H9 (cell line): ENCODE data around the gene CASP8AP2. TPM values are rescaled to one million over a fixed set of nuclear protein-coding genes. Genes with fewer than 3 reads are reported as not detected.

Experiments
- DNase-seq: peaks from one replicate; pipeline ENCODE4 v3.0.0-alpha.2; 2017
- H2AFZ ChIP-seq: one replicate; pipeline ENCODE4 v1.6.1; 2013; ENCODE audit warnings: mild to moderate bottlenecking, low read length, control low read depth, moderate library complexity
- H2AK5ac ChIP-seq: 2 replicates; pipeline ENCODE4 v1.6.1; 2013; ENCODE audit warnings: low read length, control low read depth, mixed read lengths; ENCODE audit not compliant: insufficient read length
- H2BK120ac ChIP-seq: one replicate; pipeline ENCODE4 v1.6.1; 2013; ENCODE audit warnings: low read depth, mild to moderate bottlenecking, low read length, control low read depth, inconsistent platforms; ENCODE audit not compliant: poor library complexity, severe bottlenecking
- H2BK12ac ChIP-seq: 2 replicates; pipeline ENCODE4 v1.6.1; 2013; ENCODE audit warnings: low read length, control low read depth, mixed read lengths, low read depth; ENCODE audit not compliant: insufficient read length
- H2BK15ac ChIP-seq: 2 replicates; pipeline ENCODE4 v1.6.1; 2013; ENCODE audit warnings: low read depth, low read length, control low read depth
- H2BK20ac ChIP-seq: one replicate; pipeline ENCODE4 v1.6.1; 2013; ENCODE audit warnings: low read depth, mild to moderate bottlenecking, low read length, control low read depth, inconsistent platforms; ENCODE audit not compliant: poor library complexity, severe bottlenecking
- H2BK5ac ChIP-seq: 2 replicates; pipeline ENCODE4 v1.6.1; 2013; ENCODE audit warnings: low read length, control low read depth, mixed read lengths; ENCODE audit not compliant: insufficient read length
- H3K14ac ChIP-seq: 2 replicates; pipeline ENCODE4 v1.6.1; 2013; ENCODE audit warnings: low read length, control low read depth; ENCODE audit not compliant: insufficient read depth
- H3K18ac ChIP-seq: 2 replicates; pipeline ENCODE4 v1.6.1; 2013; ENCODE audit warnings: low read depth, mild to moderate bottlenecking, mixed read lengths, low read length, control low read depth; ENCODE audit not compliant: insufficient read length
- H3K23ac ChIP-seq: 2 replicates; pipeline ENCODE4 v1.6.1; 2013; ENCODE audit warnings: low read length, control low read depth, mixed read lengths, low read depth; ENCODE audit not compliant: insufficient read length
- H3K23me2 ChIP-seq: 2 replicates; pipeline ENCODE4 v1.6.1; 2013; ENCODE audit warnings: low read depth, mild to moderate bottlenecking, mixed read lengths, low read length, control low read depth; ENCODE audit not compliant: insufficient read length, poor library complexity, severe bottlenecking
- H3K27ac ChIP-seq: 2 replicates; pipeline ENCODE4 v1.5.1; 2013; ENCODE audit warnings: low read length, control low read depth, mixed read lengths, low read depth; ENCODE audit not compliant: insufficient read length
- H3K27me3 ChIP-seq: 2 replicates; pipeline ENCODE4 v1.6.1; 2013; ENCODE audit warnings: low read length, control low read depth, inconsistent platforms; ENCODE audit not compliant: insufficient read depth
- H3K4ac ChIP-seq: 2 replicates; pipeline ENCODE4 v1.6.1; 2013; ENCODE audit warnings: low read depth, mild to moderate bottlenecking, control low read depth, inconsistent platforms, low read length, moderate library complexity
- H3K4me1 ChIP-seq: 2 replicates; pipeline ENCODE4 v1.6.1; 2013; ENCODE audit warnings: low read length, control low read depth, inconsistent platforms; ENCODE audit not compliant: insufficient read depth
- H3K4me2 ChIP-seq: 2 replicates; pipeline ENCODE4 v1.6.1; 2013; ENCODE audit warnings: low read length, control low read depth, mixed read lengths; ENCODE audit not compliant: insufficient read length, insufficient read depth
- H3K56ac ChIP-seq: 2 replicates; pipeline ENCODE4 v1.6.1; 2013; ENCODE audit warnings: low read depth, mild to moderate bottlenecking, mixed read lengths, low read length, control low read depth; ENCODE audit not compliant: insufficient read length
- H3K79me1 ChIP-seq: 2 replicates; pipeline ENCODE4 v1.6.1; 2013; ENCODE audit warnings: low read depth, mild to moderate bottlenecking, moderate library complexity, low read length, control low read depth, inconsistent platforms; ENCODE audit not compliant: insufficient read depth, poor library complexity, severe bottlenecking
- H3K79me2 ChIP-seq: 2 replicates; pipeline ENCODE4 v1.6.1; 2013; ENCODE audit warnings: low read length, control low read depth, inconsistent platforms; ENCODE audit not compliant: insufficient read depth
- H3K9ac ChIP-seq: 2 replicates; pipeline ENCODE4 v1.6.1; 2013; ENCODE audit warnings: low read length, control low read depth, mixed read lengths; ENCODE audit not compliant: insufficient read length; ENCODE audit errors: extremely low read depth
- H3K9me3 ChIP-seq: one replicate; pipeline ENCODE4 v1.6.1; 2013; ENCODE audit warnings: low read depth, low read length, inconsistent platforms; ENCODE audit not compliant: control insufficient read depth
- H3T11ph ChIP-seq: one replicate; pipeline ENCODE4 v1.6.1; 2013; ENCODE audit warnings: mild to moderate bottlenecking, low read length, control low read depth, inconsistent platforms
- H4K20me1 ChIP-seq: one replicate; pipeline ENCODE4 v1.6.1; 2013; ENCODE audit not compliant: control insufficient read depth, insufficient read length, insufficient read depth
- H4K5ac ChIP-seq: 2 replicates; pipeline ENCODE4 v1.6.1; 2013; ENCODE audit warnings: low read depth, mild to moderate bottlenecking, mixed read lengths, low read length, control low read depth; ENCODE audit not compliant: insufficient read length
- H4K8ac ChIP-seq: replicated peaks from 2 replicates; pipeline ENCODE4 v1.6.1; 2013; ENCODE audit warnings: low read length, control low read depth, mixed read lengths, low read depth; ENCODE audit not compliant: insufficient read length
- H4K91ac ChIP-seq: 2 replicates; pipeline ENCODE4 v1.6.1; 2013; ENCODE audit warnings: low read depth, mild to moderate bottlenecking, moderate library complexity, mixed read lengths, low read length, control low read depth; ENCODE audit not compliant: insufficient read length
- H3K27ac Mint-ChIP-seq, 3 experiments: 2 replicates in 2 of 3; 3 replicates in 1 of 3; pipeline ENCODE4 v1.8.0; 2020 to 2021; ENCODE audit warnings: mixed read lengths in 3 of 3, mild to moderate bottlenecking in 1 of 3, moderate library complexity in 1 of 3
- H3K27me3 Mint-ChIP-seq: 2 replicates; pipeline ENCODE4 v1.8.0; 2021; ENCODE audit warnings: low read depth, mild to moderate bottlenecking, moderate library complexity, mixed read lengths
- H3K36me3 Mint-ChIP-seq, 3 experiments: 2 replicates in 2 of 3; 3 replicates in 1 of 3; pipeline ENCODE4 v1.8.0; 2020 to 2021; ENCODE audit warnings: low read depth in 3 of 3, mixed read lengths in 3 of 3; ENCODE audit not compliant: insufficient read depth in 1 of 3
- H3K4me1 Mint-ChIP-seq, 2 experiments: 2 replicates each; pipeline ENCODE4 v1.8.0; 2020; ENCODE audit warnings: mixed read lengths in 2 of 2
- H3K4me3 Mint-ChIP-seq, 2 experiments: 2 replicates in 1 of 2; 3 replicates in 1 of 2; pipeline ENCODE4 v1.8.0; 2020 to 2021; ENCODE audit warnings: mild to moderate bottlenecking in 2 of 2, mixed read lengths in 2 of 2, moderate library complexity in 1 of 2
- H3K9me3 Mint-ChIP-seq, 2 experiments: 2 replicates in 1 of 2; 3 replicates in 1 of 2; pipeline ENCODE4 v1.8.0; 2020; ENCODE audit warnings: mild to moderate bottlenecking in 2 of 2, mixed read lengths in 2 of 2, moderate library complexity in 1 of 2
- CTCF ChIP-seq: fragments of 200-600 bp; sonication (generic); conservative IDR thresholded peaks from 3 replicates; pipeline ENCODE4 v1.8.0; 2021; ENCODE audit warnings: antibody characterized with exemption, mild to moderate bottlenecking
- WGBS: extraction: QIAGEN DNeasy Blood & Tissue Kit; methylation state at CpG from one replicate; pipeline ENCODE4 v1.1.7; 2013; ENCODE audit warnings: missing lambda C conversion rate, low lambda C conversion rate, mixed read lengths; ENCODE audit not compliant: insufficient read length; ENCODE audit errors: extremely low coverage; 5-methylcytosine and 5-hydroxymethylcytosine counted together
- total RNA-seq: library from RNA; stranded (reverse); gene quantifications from 2 replicates; pipeline ENCODE4 v1.2.1, GENCODE V29; 2021

Gene CASP8AP2
- total RNA-seq, 1 experiment from 2014 or later = 33.6 TPM

GRCh38 chr6:89793586-89793985 is 36.1 kb upstream of the CASP8AP2 start:
- Histone ChIP-seq H3K4me2 (no peak overlapping the region), H3K9ac (no peak overlapping the region), H2AK5ac (no peak overlapping the region), H4K20me1 (no peaks in the 10 kb centered on the region), H3K79me1 (no peaks in the 10 kb centered on the region), H3K27ac (no peak overlapping the region), H4K91ac (no peak overlapping the region), H3K23ac (no peak overlapping the region), H2BK20ac (no peak overlapping the region), H3K4ac (no peak overlapping the region), H3K9me3 (no peaks in the 10 kb centered on the region), H2BK12ac (no peak overlapping the region), H4K8ac (no peak overlapping the region), H3K4me1 (no peaks in the 10 kb centered on the region; the same call in 1 of the 2 replicates), H2AFZ (no peak overlapping the region), H3K23me2 (no peaks in the 10 kb centered on the region), H2BK5ac (no peak overlapping the region), H4K5ac (no peak overlapping the region), H2BK120ac (no peak overlapping the region), H3K14ac (no peak overlapping the region), H3K79me2 (peaks cover 3% of the 10 kb centered on the region; the same call in 1 of the 2 replicates), H3K56ac (no peak overlapping the region), H3T11ph (no peak overlapping the region), H2BK15ac (no peak overlapping the region), H3K18ac (no peak overlapping the region), H3K27me3 (no peaks in the 10 kb centered on the region)
- no peak for DNase-seq
- H3K27me3 Mint-ChIP-seq = no peaks in the 10 kb centered on the region
- peaks cover 0 to 12% of the 10 kb centered on the region in 2 experiments; a peak in 2 of 4 replicates for H3K4me1 Mint-ChIP-seq
- peaks cover 49 to 71% (median 63%) of the 10 kb centered on the region in 3 experiments for H3K36me3 Mint-ChIP-seq
- H3K4me3 Mint-ChIP-seq = no peak overlapping the region
- no peak for TF ChIP-seq CTCF
- H3K9me3 Mint-ChIP-seq = no peaks in the 10 kb centered on the region
- peak overlapping the region; percentile 39 to 70 (median 62); a peak in 2 of 7 replicates for H3K27ac Mint-ChIP-seq
- no CpG with 5 or more reads among the region's 3 CpGs for WGBS
